K562 (cell line): Measurements from ENCODE around the gene MACROH2A2. TPM values are rescaled to one million over a fixed set of nuclear protein-coding genes. Genes with fewer than 3 reads are reported as not detected.
A peak's percentile ranks its signal among the peaks of the same experiment; 100 is the strongest.

Experiments used
- ATAC-seq: fragments of 200-7000 bp; cut with Tn5 transposase; 3 replicates; pipeline ENCODE4 v1.9.1; 2020; ENCODE audit warnings: moderate library complexity
- BruUV-seq: library from RNA; stranded (reverse); fragments of 400-500 nt; replicated peaks from 2 replicates; lab custom pipeline; 2021; lab: Mats Ljungman, UMichigan
- CTCF ChIA-PET: fragments of 300-600 bp; formaldehyde crosslinking; extraction: SDS; loops from one replicate; lab custom pipeline; 2021; ENCODE audit warnings: low intra/inter-chr PET ratio; lab: Yijun Ruan, JAX
- POLR2A ChIA-PET: fragments of 300-600, 350-650 bp; sonication (Branson Sonifier 250); formaldehyde crosslinking; extraction: SDS; loops from one replicate; lab custom pipeline; 2021; ENCODE audit warnings: antibody characterized with exemption, inconsistent platforms; lab: Yijun Ruan, JAX
- DNase-seq, 4 experiments: peaks; one replicate each; pipeline versions ENCODE4 v3.0.0 to v3.0.0-alpha.2; 2011 to 2018; ENCODE audit warnings: low spot score in 3 of 4, mixed read lengths in 3 of 4; ENCODE audit errors: extremely low read depth in 1 of 4
- FAIRE-seq: peaks from 2 replicates; lab custom pipeline; 2011; peaks lifted over from hg19 to GRCh38; lab: Jason Lieb, UNC
- H2AFZ ChIP-seq: 2 replicates; pipeline ENCODE4 v1.6.0; 2011; ENCODE audit warnings: low read depth, low read length, control low read depth, inconsistent platforms
- H3K27ac ChIP-seq: fragments of 200-600 bp; 3 replicates; pipeline ENCODE4 v1.8.0; 2011; ENCODE audit warnings: low read depth, mild to moderate bottlenecking, control low read depth, inconsistent platforms, low read length, moderate library complexity, mixed read lengths; ENCODE audit errors: extremely low read depth
- H3K27me3 ChIP-seq, 2 experiments: fragments of 300-600 bp in 1 of 2; 2 replicates in 1 of 2; 3 replicates in 1 of 2; pipeline versions ENCODE4 v1.6.0 to v1.8.0; 2011; ENCODE audit warnings: inconsistent platforms in 2 of 2, low read length in 2 of 2, mild to moderate bottlenecking in 1 of 2, mixed read lengths in 1 of 2, moderate library complexity in 1 of 2; ENCODE audit not compliant: control insufficient read depth in 2 of 2, insufficient read depth in 2 of 2
- H3K36me3 ChIP-seq: fragments of 300-600 bp; 3 replicates; pipeline ENCODE4 v1.8.0; 2011; ENCODE audit warnings: mild to moderate bottlenecking, low read length, inconsistent platforms; ENCODE audit not compliant: control insufficient read depth, insufficient read depth
- H3K4me1 ChIP-seq, 2 experiments: fragments of 200-600 bp in 1 of 2; replicated peaks in 1 of 2; 2 replicates in 1 of 2; 3 replicates in 1 of 2; pipeline versions ENCODE4 v1.5.1 to v1.8.0; 2011; ENCODE audit warnings: inconsistent platforms in 2 of 2, low read length in 2 of 2, mild to moderate bottlenecking in 1 of 2, mixed read lengths in 1 of 2, moderate library complexity in 1 of 2; ENCODE audit not compliant: control insufficient read depth in 2 of 2, insufficient read depth in 2 of 2
- H3K4me2 ChIP-seq: 2 replicates; pipeline ENCODE4 v1.6.1; 2011; ENCODE audit warnings: low read length, control low read depth, inconsistent platforms, mixed read lengths; ENCODE audit not compliant: insufficient read depth
- H3K4me3 ChIP-seq: fragments of 200-600 bp; sonication (generic), shearing (Covaris generic); 2 replicates; pipeline ENCODE4 v1.5.1; 2016; ENCODE audit warnings: control low read depth, inconsistent platforms
- H3K79me2 ChIP-seq: fragments of 200-600 bp; 3 replicates; pipeline ENCODE4 v1.8.0; 2011; ENCODE audit warnings: low read length, inconsistent platforms; ENCODE audit not compliant: control insufficient read depth, insufficient read depth
- H3K9ac ChIP-seq, 2 experiments: 2 replicates each; pipeline versions ENCODE4 v1.6.0 to v1.6.1; 2011; ENCODE audit warnings: low read depth in 2 of 2, low read length in 2 of 2, control low read depth in 1 of 2, inconsistent platforms in 1 of 2, mild to moderate bottlenecking in 1 of 2, mixed read lengths in 1 of 2; ENCODE audit not compliant: insufficient read depth in 1 of 2
- H3K9me1 ChIP-seq: one replicate; pipeline ENCODE4 v1.6.0; 2011; ENCODE audit warnings: inconsistent platforms, mild to moderate bottlenecking, low read length, moderate library complexity; ENCODE audit not compliant: control insufficient read depth, insufficient read depth
- H3K9me3 ChIP-seq: replicated peaks from 2 replicates; pipeline ENCODE4 v1.5.1; 2011; ENCODE audit warnings: low read depth, low read length, inconsistent platforms; ENCODE audit not compliant: control insufficient read depth, insufficient read depth
- H4K20me1 ChIP-seq: replicated peaks from 2 replicates; pipeline ENCODE4 v1.6.1; 2011; ENCODE audit warnings: low read length, inconsistent platforms, mixed read lengths; ENCODE audit not compliant: control insufficient read depth, insufficient read depth
- CREB1 ChIP-seq, 2 experiments: sonication (generic) in 1 of 2; formaldehyde crosslinking in 1 of 2; IDR thresholded peaks; 2 replicates each; pipeline versions ENCODE4 v1.6.1 to v1.8.0; 2012 to 2022; ENCODE audit warnings: inconsistent platforms in 1 of 2, mild to moderate bottlenecking in 1 of 2, missing genetic modification reagents in 1 of 2, moderate library complexity in 1 of 2
- JUNB ChIP-seq: fragments of 450-650 bp; formaldehyde crosslinking; conservative IDR thresholded peaks from 2 replicates; pipeline ENCODE4 v1.4.0; 2020; ENCODE audit warnings: mild to moderate bottlenecking
- L3MBTL2 ChIP-seq: fragments of 450-650 bp; IDR thresholded peaks from 2 replicates; pipeline ENCODE4 v1.6.1; 2016; ENCODE audit warnings: mild to moderate bottlenecking, moderate library complexity
- NR1H2 ChIP-seq: sonication (generic); formaldehyde crosslinking; IDR thresholded peaks from 2 replicates; pipeline ENCODE4 v1.4.0; 2020; ENCODE audit warnings: mild to moderate bottlenecking, missing genetic modification reagents
- POLR2AphosphoS5 ChIP-seq: IDR thresholded peaks from 2 replicates; pipeline ENCODE4 v1.6.1; 2011; ENCODE audit warnings: mild to moderate bottlenecking, low read depth, low read length, moderate library complexity; ENCODE audit not compliant: control insufficient read depth, insufficient read depth
- RBM22 ChIP-seq: fragments of 200-400 bp; formaldehyde crosslinking; IDR thresholded peaks from 2 replicates; pipeline ENCODE4 v1.6.1; 2018; ENCODE audit warnings: low read length, low read depth; ENCODE audit not compliant: poor library complexity, severe bottlenecking
- SAP30 ChIP-seq: fragments of 200-600 bp; sonication (generic); IDR thresholded peaks from 2 replicates; pipeline ENCODE4 v1.6.1; 2012; ENCODE audit warnings: borderline replicate concordance, low read depth, mild to moderate bottlenecking, moderate library complexity, low read length, control low read depth, inconsistent platforms; ENCODE audit not compliant: insufficient read depth, poor library complexity, severe bottlenecking
- SIX5 ChIP-seq, 2 experiments: IDR thresholded peaks; 2 replicates each; pipeline ENCODE4 v1.6.1; 2011; ENCODE audit warnings: low read length in 2 of 2, borderline replicate concordance in 1 of 2, low read depth in 1 of 2, mild to moderate bottlenecking in 1 of 2, moderate library complexity in 1 of 2; ENCODE audit not compliant: insufficient read depth in 1 of 2
- SNRNP70 ChIP-seq: fragments of 200-400 bp; formaldehyde crosslinking; optimal IDR thresholded peaks from 2 replicates; pipeline ENCODE3; 2017; ENCODE audit warnings: low read depth, low read length
- TAL1 ChIP-seq: fragments of 450-650 bp; IDR thresholded peaks from 2 replicates; pipeline ENCODE4 v1.6.1; 2016; ENCODE audit warnings: mild to moderate bottlenecking
- TCF15 ChIP-seq: fragments of 250-450 bp; sonication (Bioruptor Pico); IDR thresholded peaks from 2 replicates; pipeline ENCODE4 v1.8.0; 2022; ENCODE audit warnings: moderate library complexity, mild to moderate bottlenecking, inconsistent platforms
- YY1 ChIP-seq, 3 experiments: IDR thresholded peaks; 2 replicates each; pipeline ENCODE4 v1.6.1; 2011; ENCODE audit warnings: low read length in 2 of 3, mild to moderate bottlenecking in 2 of 3, moderate library complexity in 2 of 3, borderline replicate concordance in 1 of 3, control low read depth in 1 of 3, low read depth in 1 of 3; ENCODE audit not compliant: insufficient read depth in 3 of 3, insufficient replicate concordance in 2 of 3, control insufficient read depth in 1 of 3, insufficient read length in 1 of 3; ENCODE audit errors: extremely low read depth in 1 of 3
- ZBTB12 ChIP-seq: fragments of 250-450 bp; sonication (Bioruptor Pico); IDR thresholded peaks from 2 replicates; pipeline ENCODE4 v1.4.0; 2020
- ZC3H4 ChIP-seq: sonication (generic); formaldehyde crosslinking; IDR thresholded peaks from 2 replicates; pipeline ENCODE4 v1.9.0; 2021; ENCODE audit warnings: missing genetic modification reagents, borderline replicate concordance
- ZKSCAN1 ChIP-seq: fragments of 150-350 bp; IDR thresholded peaks from 2 replicates; pipeline ENCODE4 v1.6.1; 2016; ENCODE audit warnings: low read depth, low read length
- ZNF12 ChIP-seq: sonication (generic); formaldehyde crosslinking; IDR thresholded peaks from 2 replicates; pipeline ENCODE4 v1.4.0; 2020; ENCODE audit warnings: mild to moderate bottlenecking, missing genetic modification reagents
- ZNF175 ChIP-seq: fragments of 200-800 bp; sonication (Bioruptor generic); IDR thresholded peaks from 2 replicates; pipeline ENCODE4 v1.6.1; 2016; ENCODE audit warnings: low read depth, mild to moderate bottlenecking, missing genetic modification characterization, missing compliant biosample characterization
- ZNF3 ChIP-seq: fragments of 250-450 bp; sonication (Bioruptor Pico); IDR thresholded peaks from 2 replicates; pipeline ENCODE4 v1.5.0; 2021; ENCODE audit warnings: mild to moderate bottlenecking, moderate library complexity
- WGBS: fragments of 100-300 bp; shearing (Covaris generic); methylation state at CpG from one replicate; pipeline ENCODE4 v1.1.6; 2016; ENCODE audit warnings: low coverage, mixed read lengths; ENCODE audit not compliant: insufficient coverage; ENCODE audit errors: missing lambda C conversion rate; 5-methylcytosine and 5-hydroxymethylcytosine counted together
- in situ Hi-C: fragments of 300-500 bp; cut with MboI; formaldehyde crosslinking; loops from 4 replicates; pipeline ENCODE4 v1.15.0; 2018; ENCODE audit warnings: inconsistent platforms, mixed read lengths
- intact Hi-C: fragments of 100-400 bp; cut with micrococcal nuclease; formaldehyde crosslinking; loops from 2 replicates; pipeline ENCODE4 v1.14.2; 2022
- polyA plus RNA-seq, 8 experiments: library from polyadenylated mRNA; depleted of rRNA in 4 of 8; stranded (reverse) in 5 of 8; unstranded in 3 of 8; fragments of >200 nt; fragmentation: Nextera tagmentation in 2 of 8; fragmentation: Illumina TruSeq in 1 of 8; extraction: Ambion mirVana in 2 of 8; extraction: Trizol in 1 of 8; gene quantifications; 2 replicates each; pipeline versions ENCODE4 v1.2.1 to v1.2.3, GENCODE V29; 2011 to 2014; ENCODE audit warnings: inconsistent platforms in 1 of 8, missing spikeins in 1 of 8
- total RNA-seq, 7 experiments: library from RNA; depleted of rRNA in 6 of 7; stranded (reverse); fragments of >200 nt in 6 of 7; fragmentation: Illumina TruSeq in 2 of 7; extraction: Trizol in 2 of 7; gene quantifications; 2 replicates each; pipeline versions ENCODE4 v1.2.1 to v1.2.3, GENCODE V29; 2011 to 2021; ENCODE audit warnings: low replicate concordance in 1 of 7

MACROH2A2 gene
- total and polyA plus RNA-seq, 9 of the 15 experiments (the other 6 are each of a cell fraction or from before 2014, with no cell fraction given): 0.07 TPM; not detected in 8

GRCh38 chr10:70048030-70048723 lies 4.5 kb upstream of the MACROH2A2 start:
- H3K9me1 ChIP-seq: no peaks in the 10 kb centered on the region
- H3K27ac ChIP-seq: no peak overlapping the region
- H4K20me1 ChIP-seq: no peaks in the 10 kb centered on the region
- WGBS: 1% methylated on average over 5 of the region's 5 CpGs
- DNase-seq (no peak), FAIRE-seq (peak; percentile 57), ATAC-seq (no peak)
- no peak overlapping the region for H3K4me2 ChIP-seq
- CTCF ChIA-PET: no interaction called here
- no peaks in the 10 kb centered on the region for H3K36me3 ChIP-seq
- H3K27me3 ChIP-seq: peaks cover 21 to 25% of the 10 kb centered on the region in 2 experiments
- POLR2A ChIA-PET: no interaction called here
- no TSS peak for BruUV-seq
- in situ Hi-C loops: no loop called here
- no peak overlapping the region for H3K9ac ChIP-seq
- H3K4me1 ChIP-seq: peaks cover 0 to 8% of the 10 kb centered on the region in 2 experiments; a peak in 1 of 5 replicates
- H2AFZ ChIP-seq: no peak overlapping the region
- no peak overlapping the region for H3K4me3 ChIP-seq
- H3K9me3 ChIP-seq: no peaks in the 10 kb centered on the region
- intact Hi-C loops: no loop called here
- no peaks in the 10 kb centered on the region for H3K79me2 ChIP-seq
- no peak for TF ChIP-seq ZBTB12
- no peak for TF ChIP-seq NR1H2 (CRISPR knock-in tag)
- TF ChIP-seq RBM22: no peak
- TF ChIP-seq ZNF175 (CRISPR knock-in tag): no peak
- no peak for TF ChIP-seq ZNF12
- no peak for TF ChIP-seq POLR2AphosphoS5
- no peak for TF ChIP-seq ZKSCAN1
- no peak for TF ChIP-seq JUNB (CRISPR knock-in tag)
- TF ChIP-seq YY1 (IDR thresholded peaks at IDR 0.05; ENCODE audit: borderline replicate concordance in 1 of 3, control insufficient read depth in 1 of 3, extremely low read depth in 1 of 3, insufficient read depth in 3 of 3, insufficient read length in 1 of 3, insufficient replicate concordance in 2 of 3, low read depth in 1 of 3, low read length in 2 of 3): no peak
- TF ChIP-seq ZC3H4: no peak
- TF ChIP-seq SIX5 (IDR thresholded peaks at IDR 0.05; ENCODE audit: borderline replicate concordance in 1 of 2, insufficient read depth in 1 of 2, low read depth in 1 of 2, low read length in 2 of 2): no peak
- no peak for TF ChIP-seq SNRNP70
- TF ChIP-seq SAP30: no peak
- TF ChIP-seq TCF15 (CRISPR knock-in tag): no peak
- no peak for TF ChIP-seq ZNF3
- no peak for TF ChIP-seq TAL1
- no peak for TF ChIP-seq L3MBTL2
- TF ChIP-seq CREB1 (IDR thresholded peaks at IDR 0.05): no peak
- no peak for TF ChIP-seq CREB1 (CRISPR knock-in tag; IDR thresholded peaks at IDR 0.05)
